HAP-1 (cell line): Measurements from ENCODE around the gene SUSD5.
"Not testable (repeated sequence)": the region's sequence is repeated elsewhere in the genome, so short reads cannot be mapped to it uniquely, and the experiment has no call there.

Experiments
- DNase-seq, 2 experiments: peaks; one replicate each; pipeline ENCODE4 v3.0.0-alpha.2; 2016 to 2020; ENCODE audit warnings: low spot score in 2 of 2
- H3K27me3 ChIP-seq: fragments of 250-450 bp; sonication (Bioruptor Pico); 2 replicates; pipeline ENCODE4 v1.5.1; 2020; ENCODE audit warnings: low read depth, mild to moderate bottlenecking, moderate library complexity
- H3K36me3 ChIP-seq: fragments of 250-450 bp; sonication (Bioruptor Pico); replicated peaks from 2 replicates; pipeline ENCODE4 v1.5.1; 2020; ENCODE audit warnings: mild to moderate bottlenecking
- H3K4me1 ChIP-seq: fragments of 250-450 bp; sonication (Bioruptor Pico); 2 replicates; pipeline ENCODE4 v1.5.1; 2020; ENCODE audit warnings: mild to moderate bottlenecking
- H3K4me3 ChIP-seq: fragments of 250-450 bp; sonication (Bioruptor Pico); 2 replicates; pipeline ENCODE4 v1.5.1; 2020; ENCODE audit warnings: mild to moderate bottlenecking, moderate library complexity
- H3K9me3 ChIP-seq: fragments of 250-450 bp; sonication (Bioruptor Pico); 2 replicates; pipeline ENCODE4 v1.5.1; 2020; ENCODE audit warnings: mild to moderate bottlenecking, moderate library complexity
- in situ Hi-C: fragments of 300-500 bp; cut with MboI; formaldehyde crosslinking; loops from 3 replicates; pipeline ENCODE4 v1.14.3; 2020; ENCODE audit warnings: low sequenced_read_pairs, inconsistent platforms, mixed read lengths

SUSD5 gene

GRCh38 chr3:33159234-33159633 is 59.4 kb downstream of the SUSD5 start:
- no peaks in the 10 kb centered on the region for H3K36me3 ChIP-seq
- in situ Hi-C loops = no loop called here

GRCh38 chr3:33155301-33155700 is 63.3 kb downstream of the SUSD5 start:
- no peaks in the 10 kb centered on the region for H3K36me3 ChIP-seq
- no peaks in the 10 kb centered on the region for H3K27me3 ChIP-seq
- no peak overlapping the region for H3K4me3 ChIP-seq
- H3K4me1 ChIP-seq = no peaks in the 10 kb centered on the region
- 0 out of 2 replicates have a peak, but pooled peaks cover 2% of the 10 kb centered on the region for H3K9me3 ChIP-seq
- no peak for DNase-seq
- in situ Hi-C loops = no loop called here

More at GRCh38 chr3:33159234-33159633, 59.4 kb downstream of the SUSD5 start:
- Histone ChIP-seq H3K4me1 (peaks cover 4% of the 10 kb centered on the region), H3K27me3 (no peaks in the 10 kb centered on the region), H3K9me3 (0 out of 2 replicates have a peak, but pooled peaks cover 2% of the 10 kb centered on the region), H3K4me3 (no peak overlapping the region)
- no peak for DNase-seq

- Histone ChIP-seq H3K4me1 (no peaks in the 10 kb centered on the region), H3K9me3 (0 out of 2 replicates have a peak, but pooled peaks cover 2% of the 10 kb centered on the region), H3K36me3 (no peaks in the 10 kb centered on the region), H3K4me3 (no peak overlapping the region), H3K27me3 (no peaks in the 10 kb centered on the region)
- no peak for DNase-seq
- in situ Hi-C loops = no loop called here
Observed at GRCh38 chr3:33153782-33154181, 64.8 kb downstream of the SUSD5 start.

- no peak for DNase-seq
- Histone ChIP-seq H3K9me3 (0 out of 2 replicates have a peak, but pooled peaks cover 2% of the 10 kb centered on the region), H3K27me3 (no peaks in the 10 kb centered on the region), H3K36me3 (no peaks in the 10 kb centered on the region), H3K4me1 (no peaks in the 10 kb centered on the region), H3K4me3 (no peak overlapping the region)
- in situ Hi-C loops = no loop called here
Observed at GRCh38 chr3:33152363-33153360, 65.9 kb downstream of the SUSD5 start.

GRCh38 chr3:33149342-33149741 is 69.3 kb downstream of the SUSD5 start:
- no peak for DNase-seq
- no peaks in the 10 kb centered on the region for H3K9me3 ChIP-seq
- H3K4me1 ChIP-seq = no peaks in the 10 kb centered on the region
- in situ Hi-C loops = loop anchor here (25.0 kb wide), 1 partner anchor 638 kb away; the partner anchor contains the start of gene PDCD6IP
- H3K27me3 ChIP-seq = no peaks in the 10 kb centered on the region
- no peaks in the 10 kb centered on the region for H3K36me3 ChIP-seq
- H3K4me3 ChIP-seq = no peak overlapping the region

GRCh38 chr3:33146791-33147445 is 71.7 kb downstream of the SUSD5 start:
- Histone ChIP-seq H3K4me3 (no peak overlapping the region), H3K9me3 (no peaks in the 10 kb centered on the region), H3K27me3 (no peaks in the 10 kb centered on the region), H3K36me3 (peaks cover 10% of the 10 kb centered on the region), H3K4me1 (no peaks in the 10 kb centered on the region)
- DNase-seq = no peak
- in situ Hi-C loops = loop anchor here (25.0 kb wide), 1 partner anchor 640 kb away; the partner anchor contains the start of gene PDCD6IP

GRCh38 chr3:33145901-33146580 is 72.6 kb downstream of the SUSD5 start:
- H3K4me1 ChIP-seq = peaks cover 2% of the 10 kb centered on the region; the same call in 1 of the 2 replicates
- in situ Hi-C loops = loop anchor here (25.0 kb wide), 1 partner anchor 641 kb away; the partner anchor contains the start of gene PDCD6IP
- no peaks in the 10 kb centered on the region for H3K9me3 ChIP-seq
- no peak for DNase-seq
- H3K4me3 ChIP-seq = no peak overlapping the region
- no peaks in the 10 kb centered on the region for H3K27me3 ChIP-seq
- H3K36me3 ChIP-seq = peaks cover 12% of the 10 kb centered on the region

- no peak for DNase-seq
- H3K4me1 ChIP-seq = peaks cover 7% of the 10 kb centered on the region; the same call in 1 of the 2 replicates
- H3K4me3 ChIP-seq = no peak overlapping the region
- peaks cover 12% of the 10 kb centered on the region for H3K36me3 ChIP-seq
- H3K9me3 ChIP-seq = no peaks in the 10 kb centered on the region
- no peaks in the 10 kb centered on the region for H3K27me3 ChIP-seq
- in situ Hi-C loops = loop anchor here (25.0 kb wide), 1 partner anchor 642 kb away; the partner anchor contains the start of gene PDCD6IP
Observed at GRCh38 chr3:33145221-33145900, 73.2 kb downstream of the SUSD5 start.

GRCh38 chr3:33144433-33144832 is 74.2 kb downstream of the SUSD5 start:
- H3K4me3 ChIP-seq = no peak overlapping the region
- H3K4me1 ChIP-seq = peaks cover 17% of the 10 kb centered on the region
- in situ Hi-C loops = loop anchor here (25.0 kb wide), 1 partner anchor 643 kb away; the partner anchor contains the start of gene PDCD6IP
- peaks cover 12% of the 10 kb centered on the region for H3K36me3 ChIP-seq
- H3K9me3 ChIP-seq = no peaks in the 10 kb centered on the region
- H3K27me3 ChIP-seq = no peaks in the 10 kb centered on the region
- DNase-seq = peak in 1 of 2 experiments; percentile 63

- H3K27me3 ChIP-seq = no peaks in the 10 kb centered on the region
- DNase-seq = peak; percentile 27 to 39
- no peak overlapping the region for H3K4me3 ChIP-seq
- peaks cover 37% of the 10 kb centered on the region for H3K4me1 ChIP-seq
- in situ Hi-C loops = loop anchor here (25.0 kb wide), 1 partner anchor 646 kb away; the partner anchor contains the start of gene PDCD6IP
- H3K9me3 ChIP-seq = no peaks in the 10 kb centered on the region
- H3K36me3 ChIP-seq = peaks cover 21% of the 10 kb centered on the region
Observed at GRCh38 chr3:33141006-33141405, 77.6 kb downstream of the SUSD5 start.

- Histone ChIP-seq H3K27me3 (no peaks in the 10 kb centered on the region), H3K36me3 (peaks cover 25% of the 10 kb centered on the region), H3K4me1 (peaks cover 37% of the 10 kb centered on the region), H3K4me3 (no peak overlapping the region), H3K9me3 (no peaks in the 10 kb centered on the region)
- in situ Hi-C loops = loop anchor here (25.0 kb wide), 1 partner anchor 647 kb away; the partner anchor contains the start of gene PDCD6IP
- DNase-seq = peak in 1 of 2 experiments; percentile 61
Observed at GRCh38 chr3:33139996-33140395, 78.6 kb downstream of the SUSD5 start.

- H3K27me3 ChIP-seq, H3K9me3 ChIP-seq, DNase-seq, H3K4me3 ChIP-seq: not testable (repeated sequence)
- H3K36me3 ChIP-seq = peaks cover 32% of the 10 kb centered on the region
- peaks cover 37% of the 10 kb centered on the region for H3K4me1 ChIP-seq
- in situ Hi-C loops = loop anchor here (25.0 kb wide), 1 partner anchor 648 kb away; the partner anchor contains the start of gene PDCD6IP
Observed at GRCh38 chr3:33139006-33139623, 79.5 kb downstream of the SUSD5 start.
